Neural crest cell (in vitro differentiated cells): ENCODE results near the gene RUFY3. TPM values are rescaled to one million over a fixed set of nuclear protein-coding genes. Genes with fewer than 3 reads are reported as not detected.

Source experiments
- DNase-seq: peaks from one replicate; pipeline ENCODE4 v3.0.0; 2021; ENCODE audit warnings: low read depth, mixed read lengths, low spot score
- H3K27ac Mint-ChIP-seq: one replicate; pipeline ENCODE4 v1.8.0; 2021; ENCODE audit warnings: mild to moderate bottlenecking, mixed read lengths; ENCODE audit not compliant: unreplicated experiment
- H3K27me3 Mint-ChIP-seq: 2 replicates; pipeline ENCODE4 v1.8.0; 2021; ENCODE audit warnings: low read depth, mild to moderate bottlenecking, mixed read lengths
- H3K36me3 Mint-ChIP-seq: 2 replicates; pipeline ENCODE4 v1.8.0; 2021; ENCODE audit warnings: low read depth, mild to moderate bottlenecking, mixed read lengths
- H3K4me1 Mint-ChIP-seq: 2 replicates; pipeline ENCODE4 v1.8.0; 2021; ENCODE audit warnings: mixed read lengths
- H3K4me3 Mint-ChIP-seq: one replicate; pipeline ENCODE4 v1.8.0; 2021; ENCODE audit warnings: mild to moderate bottlenecking, mixed read lengths
- H3K9me3 Mint-ChIP-seq: 2 replicates; pipeline ENCODE4 v1.8.0; 2021; ENCODE audit warnings: mixed read lengths
- CTCF ChIP-seq: fragments of 200-600 bp; sonication (generic); conservative IDR thresholded peaks from 2 replicates; pipeline ENCODE4 v1.5.0; 2021; ENCODE audit warnings: antibody characterized with exemption, mild to moderate bottlenecking
- total RNA-seq: library from RNA; stranded (reverse); gene quantifications from 2 replicates; pipeline ENCODE4 v1.2.1, GENCODE V29; 2021

Gene RUFY3
- total RNA-seq, 1 donor from 2014 or later, result 98.8 TPM

GRCh38 chr4:70830054-70830453 lies 108.3 kb downstream of the RUFY3 start:
- H3K36me3 Mint-ChIP-seq, result peaks cover 35% of the 10 kb centered on the region
- no peaks in the 10 kb centered on the region for H3K4me1 Mint-ChIP-seq
- no peak overlapping the region for H3K4me3 Mint-ChIP-seq

GRCh38 chr4:70831293-70831692 lies 109.5 kb downstream of the RUFY3 start:
- Mint-ChIP-seq H3K4me1 (no peaks in the 10 kb centered on the region), H3K27me3 (no peaks in the 10 kb centered on the region), H3K9me3 (no peaks in the 10 kb centered on the region), H3K27ac (no peak overlapping the region), H3K4me3 (no peak overlapping the region), H3K36me3 (peaks cover 31% of the 10 kb centered on the region)
- DNase-seq, result no peak
- no peak for TF ChIP-seq CTCF

More at GRCh38 chr4:70830054-70830453, 108.3 kb downstream of the RUFY3 start:
- DNase-seq, result no peak
- H3K27me3 Mint-ChIP-seq, result no peaks in the 10 kb centered on the region
- TF ChIP-seq CTCF, result no peak
- no peaks in the 10 kb centered on the region for H3K9me3 Mint-ChIP-seq
- no peak overlapping the region for H3K27ac Mint-ChIP-seq

- Mint-ChIP-seq H3K27me3 (no peaks in the 10 kb centered on the region), H3K4me1 (peaks cover 12% of the 10 kb centered on the region), H3K9me3 (no peaks in the 10 kb centered on the region), H3K4me3 (no peak overlapping the region), H3K27ac (no peak overlapping the region), H3K36me3 (peaks cover 26% of the 10 kb centered on the region)
- no peak for TF ChIP-seq CTCF
- DNase-seq, result no peak
Observed at GRCh38 chr4:70833675-70834074, 111.9 kb downstream of the RUFY3 start.

- no peak for TF ChIP-seq CTCF
- Mint-ChIP-seq H3K36me3 (peaks cover 22% of the 10 kb centered on the region), H3K9me3 (no peaks in the 10 kb centered on the region), H3K27me3 (no peaks in the 10 kb centered on the region), H3K4me3 (no peak overlapping the region), H3K27ac (no peak overlapping the region), H3K4me1 (peaks cover 12% of the 10 kb centered on the region)
- DNase-seq, result no peak
Observed at GRCh38 chr4:70836081-70836480, 114.3 kb downstream of the RUFY3 start.

GRCh38 chr4:70838204-70838603 lies 116.4 kb downstream of the RUFY3 start:
- no peak for DNase-seq
- H3K4me3 Mint-ChIP-seq, result peak overlapping the region; percentile 98
- no peak for TF ChIP-seq CTCF
- no peaks in the 10 kb centered on the region for H3K27me3 Mint-ChIP-seq
- no peaks in the 10 kb centered on the region for H3K9me3 Mint-ChIP-seq
- peaks cover 12% of the 10 kb centered on the region for H3K4me1 Mint-ChIP-seq
- peak overlapping the region; percentile 99 for H3K27ac Mint-ChIP-seq
- H3K36me3 Mint-ChIP-seq, result peaks cover 8% of the 10 kb centered on the region
